K562 (cell line): ENCODE data around the gene F13B. TPM values are rescaled to one million over a fixed set of nuclear protein-coding genes. Genes with fewer than 3 reads are reported as not detected.

ENCODE experiments used
- ATAC-seq: fragments of 200-7000 bp; cut with Tn5 transposase; 3 replicates; pipeline ENCODE4 v1.9.1; 2020; ENCODE audit warnings: moderate library complexity
- BruUV-seq: library from RNA; stranded (reverse); fragments of 400-500 nt; replicated peaks from 2 replicates; lab custom pipeline; 2021; lab: Mats Ljungman, UMichigan
- CTCF ChIA-PET: fragments of 300-600 bp; formaldehyde crosslinking; extraction: SDS; loops from one replicate; lab custom pipeline; 2021; ENCODE audit warnings: low intra/inter-chr PET ratio; lab: Yijun Ruan, JAX
- POLR2A ChIA-PET: fragments of 300-600, 350-650 bp; sonication (Branson Sonifier 250); formaldehyde crosslinking; extraction: SDS; loops from one replicate; lab custom pipeline; 2021; ENCODE audit warnings: antibody characterized with exemption, inconsistent platforms; lab: Yijun Ruan, JAX
- DNase-seq, 4 experiments: peaks; one replicate each; pipeline versions ENCODE4 v3.0.0 to v3.0.0-alpha.2; 2011 to 2018; ENCODE audit warnings: low spot score in 3 of 4, mixed read lengths in 3 of 4; ENCODE audit errors: extremely low read depth in 1 of 4
- FAIRE-seq: peaks from 2 replicates; lab custom pipeline; 2011; peaks lifted over from hg19 to GRCh38; lab: Jason Lieb, UNC
- H2AFZ ChIP-seq: 2 replicates; pipeline ENCODE4 v1.6.0; 2011; ENCODE audit warnings: low read depth, low read length, control low read depth, inconsistent platforms
- H3K27ac ChIP-seq: fragments of 200-600 bp; 3 replicates; pipeline ENCODE4 v1.8.0; 2011; ENCODE audit warnings: low read depth, mild to moderate bottlenecking, control low read depth, inconsistent platforms, low read length, moderate library complexity, mixed read lengths; ENCODE audit errors: extremely low read depth
- H3K27me3 ChIP-seq, 2 experiments: fragments of 300-600 bp in 1 of 2; 2 replicates in 1 of 2; 3 replicates in 1 of 2; pipeline versions ENCODE4 v1.6.0 to v1.8.0; 2011; ENCODE audit warnings: inconsistent platforms in 2 of 2, low read length in 2 of 2, mild to moderate bottlenecking in 1 of 2, mixed read lengths in 1 of 2, moderate library complexity in 1 of 2; ENCODE audit not compliant: control insufficient read depth in 2 of 2, insufficient read depth in 2 of 2
- H3K36me3 ChIP-seq: fragments of 300-600 bp; 3 replicates; pipeline ENCODE4 v1.8.0; 2011; ENCODE audit warnings: mild to moderate bottlenecking, low read length, inconsistent platforms; ENCODE audit not compliant: control insufficient read depth, insufficient read depth
- H3K4me1 ChIP-seq, 2 experiments: fragments of 200-600 bp in 1 of 2; replicated peaks in 1 of 2; 2 replicates in 1 of 2; 3 replicates in 1 of 2; pipeline versions ENCODE4 v1.5.1 to v1.8.0; 2011; ENCODE audit warnings: inconsistent platforms in 2 of 2, low read length in 2 of 2, mild to moderate bottlenecking in 1 of 2, mixed read lengths in 1 of 2, moderate library complexity in 1 of 2; ENCODE audit not compliant: control insufficient read depth in 2 of 2, insufficient read depth in 2 of 2
- H3K4me2 ChIP-seq: 2 replicates; pipeline ENCODE4 v1.6.1; 2011; ENCODE audit warnings: low read length, control low read depth, inconsistent platforms, mixed read lengths; ENCODE audit not compliant: insufficient read depth
- H3K4me3 ChIP-seq: fragments of 200-600 bp; sonication (generic), shearing (Covaris generic); 2 replicates; pipeline ENCODE4 v1.5.1; 2016; ENCODE audit warnings: control low read depth, inconsistent platforms
- H3K79me2 ChIP-seq: fragments of 200-600 bp; 3 replicates; pipeline ENCODE4 v1.8.0; 2011; ENCODE audit warnings: low read length, inconsistent platforms; ENCODE audit not compliant: control insufficient read depth, insufficient read depth
- H3K9ac ChIP-seq, 2 experiments: 2 replicates each; pipeline versions ENCODE4 v1.6.0 to v1.6.1; 2011; ENCODE audit warnings: low read depth in 2 of 2, low read length in 2 of 2, control low read depth in 1 of 2, inconsistent platforms in 1 of 2, mild to moderate bottlenecking in 1 of 2, mixed read lengths in 1 of 2; ENCODE audit not compliant: insufficient read depth in 1 of 2
- H3K9me1 ChIP-seq: one replicate; pipeline ENCODE4 v1.6.0; 2011; ENCODE audit warnings: inconsistent platforms, mild to moderate bottlenecking, low read length, moderate library complexity; ENCODE audit not compliant: control insufficient read depth, insufficient read depth
- H3K9me3 ChIP-seq: replicated peaks from 2 replicates; pipeline ENCODE4 v1.5.1; 2011; ENCODE audit warnings: low read depth, low read length, inconsistent platforms; ENCODE audit not compliant: control insufficient read depth, insufficient read depth
- H4K20me1 ChIP-seq: replicated peaks from 2 replicates; pipeline ENCODE4 v1.6.1; 2011; ENCODE audit warnings: low read length, inconsistent platforms, mixed read lengths; ENCODE audit not compliant: control insufficient read depth, insufficient read depth
- EHMT2 ChIP-seq: fragments of 450-650 bp; IDR thresholded peaks from 2 replicates; pipeline ENCODE4 v1.6.1; 2018; ENCODE audit warnings: antibody characterized with exemption
- NUFIP1 ChIP-seq: fragments of 450-650 bp; IDR thresholded peaks from 2 replicates; pipeline ENCODE4 v1.6.1; 2018; ENCODE audit not compliant: partially characterized antibody
- POLR2H ChIP-seq: IDR thresholded peaks from 2 replicates; pipeline ENCODE4 v1.6.1; 2016; ENCODE audit warnings: missing genetic modification characterization, low read depth, mild to moderate bottlenecking, control low read depth, missing compliant biosample characterization, moderate library complexity
- PYGO2 ChIP-seq: fragments of 450-650 bp; IDR thresholded peaks from 2 replicates; pipeline ENCODE4 v1.6.1; 2016; ENCODE audit warnings: mild to moderate bottlenecking, missing genetic modification characterization, moderate library complexity, missing compliant biosample characterization
- SP1 ChIP-seq: sonication (generic); formaldehyde crosslinking; IDR thresholded peaks from 2 replicates; pipeline ENCODE4 v1.8.1; 2022; ENCODE audit warnings: mild to moderate bottlenecking, missing genetic modification reagents
- YY1 ChIP-seq, 3 experiments: IDR thresholded peaks; 2 replicates each; pipeline ENCODE4 v1.6.1; 2011; ENCODE audit warnings: low read length in 2 of 3, mild to moderate bottlenecking in 2 of 3, moderate library complexity in 2 of 3, borderline replicate concordance in 1 of 3, control low read depth in 1 of 3, low read depth in 1 of 3; ENCODE audit not compliant: insufficient read depth in 3 of 3, insufficient replicate concordance in 2 of 3, control insufficient read depth in 1 of 3, insufficient read length in 1 of 3; ENCODE audit errors: extremely low read depth in 1 of 3
- ZFP1 ChIP-seq: fragments of 450-650 bp; formaldehyde crosslinking; IDR thresholded peaks from 2 replicates; pipeline ENCODE4 v1.4.0; 2020; ENCODE audit warnings: mild to moderate bottlenecking, mixed read lengths
- ZNF79 ChIP-seq: fragments of 250-450 bp; sonication (Bioruptor Pico); IDR thresholded peaks from 2 replicates; pipeline ENCODE4 v1.4.0; 2020; ENCODE audit warnings: low read depth, mild to moderate bottlenecking, moderate library complexity
- WGBS: fragments of 100-300 bp; shearing (Covaris generic); methylation state at CpG from one replicate; pipeline ENCODE4 v1.1.6; 2016; ENCODE audit warnings: low coverage, mixed read lengths; ENCODE audit not compliant: insufficient coverage; ENCODE audit errors: missing lambda C conversion rate; 5-methylcytosine and 5-hydroxymethylcytosine counted together
- in situ Hi-C: fragments of 300-500 bp; cut with MboI; formaldehyde crosslinking; loops from 4 replicates; pipeline ENCODE4 v1.15.0; 2018; ENCODE audit warnings: inconsistent platforms, mixed read lengths
- intact Hi-C: fragments of 100-400 bp; cut with micrococcal nuclease; formaldehyde crosslinking; loops from 2 replicates; pipeline ENCODE4 v1.14.2; 2022
- polyA plus RNA-seq, 8 experiments: library from polyadenylated mRNA; depleted of rRNA in 4 of 8; stranded (reverse) in 5 of 8; unstranded in 3 of 8; fragments of >200 nt; fragmentation: Nextera tagmentation in 2 of 8; fragmentation: Illumina TruSeq in 1 of 8; extraction: Ambion mirVana in 2 of 8; extraction: Trizol in 1 of 8; gene quantifications; 2 replicates each; pipeline versions ENCODE4 v1.2.1 to v1.2.3, GENCODE V29; 2011 to 2014; ENCODE audit warnings: inconsistent platforms in 1 of 8, missing spikeins in 1 of 8
- total RNA-seq, 7 experiments: library from RNA; depleted of rRNA in 6 of 7; stranded (reverse); fragments of >200 nt in 6 of 7; fragmentation: Illumina TruSeq in 2 of 7; extraction: Trizol in 2 of 7; gene quantifications; 2 replicates each; pipeline versions ENCODE4 v1.2.1 to v1.2.3, GENCODE V29; 2011 to 2021; ENCODE audit warnings: low replicate concordance in 1 of 7
- TF ChIP-seq, protein P1 (sequence below): sonication (generic); formaldehyde crosslinking; IDR thresholded peaks from 2 replicates; pipeline ENCODE4 v1.8.0; 2022; ENCODE audit warnings: missing genetic modification reagents, mild to moderate bottlenecking, borderline replicate concordance
- TF ChIP-seq, protein P2 (sequence below): fragments of 450-650 bp; IDR thresholded peaks from 2 replicates; pipeline ENCODE4 v1.6.1; 2016; ENCODE audit warnings: borderline replicate concordance
- TF ChIP-seq, protein P3 (sequence below): sonication (generic); formaldehyde crosslinking; IDR thresholded peaks from 2 replicates; pipeline ENCODE4 v1.5.0; 2020; ENCODE audit warnings: missing genetic modification reagents

Gene F13B
- total and polyA plus RNA-seq, 9 of the 15 experiments (the other 6 are each of a cell fraction or from before 2014, with no cell fraction given): not detected

DNA sequence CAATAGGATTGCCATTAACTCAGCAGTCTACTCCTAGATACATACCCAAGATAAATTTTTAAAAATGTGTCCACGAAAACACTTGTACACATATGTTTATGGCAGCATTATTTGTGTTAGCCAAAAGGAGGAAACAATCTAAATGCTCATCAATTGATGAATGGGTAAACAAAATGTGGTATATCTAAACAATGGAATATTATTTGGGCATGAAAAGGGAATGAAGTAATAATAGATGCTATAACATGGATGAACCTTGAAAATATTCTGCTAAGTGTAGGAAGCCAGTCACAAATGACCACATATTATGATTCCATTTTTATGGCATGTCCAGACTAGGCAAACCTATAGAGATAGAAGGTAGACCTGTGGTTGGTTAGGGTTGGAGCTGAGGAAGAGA lies 55.4 kb downstream of the F13B start (continued):
- TF ChIP-seq, protein P1, sequence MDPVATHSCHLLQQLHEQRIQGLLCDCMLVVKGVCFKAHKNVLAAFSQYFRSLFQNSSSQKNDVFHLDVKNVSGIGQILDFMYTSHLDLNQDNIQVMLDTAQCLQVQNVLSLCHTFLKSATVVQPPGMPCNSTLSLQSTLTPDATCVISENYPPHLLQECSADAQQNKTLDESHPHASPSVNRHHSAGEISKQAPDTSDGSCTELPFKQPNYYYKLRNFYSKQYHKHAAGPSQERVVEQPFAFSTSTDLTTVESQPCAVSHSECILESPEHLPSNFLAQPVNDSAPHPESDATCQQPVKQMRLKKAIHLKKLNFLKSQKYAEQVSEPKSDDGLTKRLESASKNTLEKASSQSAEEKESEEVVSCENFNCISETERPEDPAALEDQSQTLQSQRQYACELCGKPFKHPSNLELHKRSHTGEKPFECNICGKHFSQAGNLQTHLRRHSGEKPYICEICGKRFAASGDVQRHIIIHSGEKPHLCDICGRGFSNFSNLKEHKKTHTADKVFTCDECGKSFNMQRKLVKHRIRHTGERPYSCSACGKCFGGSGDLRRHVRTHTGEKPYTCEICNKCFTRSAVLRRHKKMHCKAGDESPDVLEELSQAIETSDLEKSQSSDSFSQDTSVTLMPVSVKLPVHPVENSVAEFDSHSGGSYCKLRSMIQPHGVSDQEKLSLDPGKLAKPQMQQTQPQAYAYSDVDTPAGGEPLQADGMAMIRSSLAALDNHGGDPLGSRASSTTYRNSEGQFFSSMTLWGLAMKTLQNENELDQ: no peak
- TF ChIP-seq, protein P2, sequence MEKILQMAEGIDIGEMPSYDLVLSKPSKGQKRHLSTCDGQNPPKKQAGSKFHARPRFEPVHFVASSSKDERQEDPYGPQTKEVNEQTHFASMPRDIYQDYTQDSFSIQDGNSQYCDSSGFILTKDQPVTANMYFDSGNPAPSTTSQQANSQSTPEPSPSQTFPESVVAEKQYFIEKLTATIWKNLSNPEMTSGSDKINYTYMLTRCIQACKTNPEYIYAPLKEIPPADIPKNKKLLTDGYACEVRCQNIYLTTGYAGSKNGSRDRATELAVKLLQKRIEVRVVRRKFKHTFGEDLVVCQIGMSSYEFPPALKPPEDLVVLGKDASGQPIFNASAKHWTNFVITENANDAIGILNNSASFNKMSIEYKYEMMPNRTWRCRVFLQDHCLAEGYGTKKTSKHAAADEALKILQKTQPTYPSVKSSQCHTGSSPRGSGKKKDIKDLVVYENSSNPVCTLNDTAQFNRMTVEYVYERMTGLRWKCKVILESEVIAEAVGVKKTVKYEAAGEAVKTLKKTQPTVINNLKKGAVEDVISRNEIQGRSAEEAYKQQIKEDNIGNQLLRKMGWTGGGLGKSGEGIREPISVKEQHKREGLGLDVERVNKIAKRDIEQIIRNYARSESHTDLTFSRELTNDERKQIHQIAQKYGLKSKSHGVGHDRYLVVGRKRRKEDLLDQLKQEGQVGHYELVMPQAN: no peak
- TF ChIP-seq, all 486 proteins: peak for 4

DNA sequence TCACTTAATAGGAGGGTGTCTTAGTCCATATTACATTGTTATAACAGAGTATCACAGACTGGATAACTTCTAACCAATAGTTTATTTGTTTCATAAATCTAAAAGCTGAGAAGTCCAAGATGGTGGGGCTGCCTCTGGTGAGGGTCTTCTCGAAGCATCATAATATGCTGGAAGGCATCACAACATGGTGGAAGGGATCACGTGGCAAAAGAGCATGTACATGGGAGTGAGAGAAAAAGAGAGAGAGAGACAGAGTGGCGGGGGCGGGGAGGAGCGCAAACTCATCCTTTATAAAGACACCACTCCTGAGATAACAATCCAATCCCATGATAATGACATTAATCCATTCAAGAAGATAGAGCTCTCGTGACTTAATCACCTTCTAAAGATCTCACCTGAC lies 58.2 kb downstream of the F13B start:
- Histone ChIP-seq H3K79me2 (no peaks in the 10 kb centered on the region), H3K27me3 (no peaks in the 10 kb centered on the region), H3K4me1 (no peaks in the 10 kb centered on the region), H3K9me1 (no peaks in the 10 kb centered on the region), H3K4me3 (no peak overlapping the region), H3K36me3 (no peaks in the 10 kb centered on the region), H3K9ac (no peak overlapping the region), H3K4me2 (no peak overlapping the region; the same call in 1 of the 2 replicates), H2AFZ (peak overlapping the region; percentile 58), H3K27ac (no peak overlapping the region), H4K20me1 (no peaks in the 10 kb centered on the region), H3K9me3 (no peaks in the 10 kb centered on the region)
- ChIA-PET CTCF (no interaction called here), POLR2A (interaction anchor here (0.7 kb wide), 1 partner anchor 387 kb away, joined by 4 read pairs; no protein-coding TSS in a partner anchor)
- in situ Hi-C loops (no loop called here), intact Hi-C loops (no loop called here)
- ATAC-seq (peak; percentile 71), DNase-seq (peak in 1 of 4 experiments; percentile 27), FAIRE-seq (no peak)
- no TSS peak for BruUV-seq
- TF ChIP-seq, protein P3, sequence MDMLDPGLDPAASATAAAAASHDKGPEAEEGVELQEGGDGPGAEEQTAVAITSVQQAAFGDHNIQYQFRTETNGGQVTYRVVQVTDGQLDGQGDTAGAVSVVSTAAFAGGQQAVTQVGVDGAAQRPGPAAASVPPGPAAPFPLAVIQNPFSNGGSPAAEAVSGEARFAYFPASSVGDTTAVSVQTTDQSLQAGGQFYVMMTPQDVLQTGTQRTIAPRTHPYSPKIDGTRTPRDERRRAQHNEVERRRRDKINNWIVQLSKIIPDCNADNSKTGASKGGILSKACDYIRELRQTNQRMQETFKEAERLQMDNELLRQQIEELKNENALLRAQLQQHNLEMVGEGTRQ (CRISPR knock-in tag): peak; percentile 64
- TF ChIP-seq YY1 (IDR thresholded peaks at IDR 0.05; ENCODE audit: borderline replicate concordance in 1 of 3, control insufficient read depth in 1 of 3, extremely low read depth in 1 of 3, insufficient read depth in 3 of 3, insufficient read length in 1 of 3, insufficient replicate concordance in 2 of 3, low read depth in 1 of 3, low read length in 2 of 3) (peak in 1 of 3 experiments; percentile 48), ZNF79 (CRISPR knock-in tag) (no peak), POLR2H (tag) (0 out of 2 replicates have a peak, but pooled peaks have one; percentile 4), ZFP1 (CRISPR knock-in tag) (no peak), PYGO2 (tag) (no peak), SP1 (no peak), EHMT2 (0 out of 2 replicates have a peak, but pooled peaks have one; percentile 24), NUFIP1 (no peak)
- 6% methylated on average over 6 of the region's 6 CpGs for WGBS
